ENCODE results near the gene RARG.

Gene RARG

GRCh38 chr12:53210843-53211242 is 21.2 kb downstream of the RARG start:
- Histone ChIP-seq H3K9ac (ENCODE audit: low read length) (no peak overlapping the region), H4K91ac (ENCODE audit: low read depth, low read length) (no peak overlapping the region), H3K36me3 (ENCODE audit: control insufficient read depth in 1 of 2, insufficient read depth in 2 of 2, low read length in 2 of 2) (peaks cover 30 to 40% of the 10 kb centered on the region in 2 experiments), H3K27ac (ENCODE audit: low read depth, low read length) (no peak overlapping the region), H2BK12ac (ENCODE audit: low read length) (no peak overlapping the region), H2AFZ (ENCODE audit: insufficient read depth, low read length, poor library complexity) (no peak overlapping the region), H2BK5ac (ENCODE audit: low read depth, low read length, poor library complexity) (no peak overlapping the region), H2BK120ac (ENCODE audit: insufficient read depth, low read length, poor library complexity) (no peak overlapping the region), H3K14ac (ENCODE audit: low read length) (no peak overlapping the region), H4K12ac (ENCODE audit: low read depth, low read length) (no peak overlapping the region), H3K79me2 (ENCODE audit: control insufficient read depth, insufficient read depth, low read length, poor library complexity) (no peaks in the 10 kb centered on the region), H3K9me3 (ENCODE audit: insufficient read depth, low read depth, low read length) (peaks cover 2% of the 10 kb centered on the region), H3K4me1 (ENCODE audit: control insufficient read depth in 1 of 2, insufficient read depth in 2 of 2, low read length in 2 of 2) (no peaks in the 10 kb centered on the region), H3K79me1 (ENCODE audit: low read length) (no peaks in the 10 kb centered on the region), H3K4ac (ENCODE audit: low read depth, low read length) (no peak overlapping the region), H2AK5ac (ENCODE audit: low read length) (no peak overlapping the region), H3K27me3 (ENCODE audit: insufficient read depth, low read length) (no peaks in the 10 kb centered on the region), H3K4me2 (ENCODE audit: low read length) (no peak overlapping the region), H3K4me3 (ENCODE audit: low read depth, low read length) (no peak overlapping the region), H4K8ac (ENCODE audit: low read depth, low read length) (no peak overlapping the region), H3K23ac (ENCODE audit: low read length) (no peak overlapping the region), H3K18ac (ENCODE audit: low read length) (no peak overlapping the region)
- no CpG with 5 or more reads among the region's 4 CpGs for WGBS (ENCODE audit: extremely low coverage, insufficient coverage, insufficient read length)
- DNase-seq = no peak

GRCh38 chr12:53208877-53209463 is 23.0 kb downstream of the RARG start:
- Histone ChIP-seq H2AFZ (ENCODE audit: insufficient read depth, low read length, poor library complexity) (no peak overlapping the region), H3K4me3 (ENCODE audit: low read depth, low read length) (no peak overlapping the region), H3K9me3 (ENCODE audit: insufficient read depth, low read depth, low read length) (no peaks in the 10 kb centered on the region), H3K4me1 (ENCODE audit: control insufficient read depth in 1 of 2, insufficient read depth in 2 of 2, low read length in 2 of 2) (no peaks in the 10 kb centered on the region), H3K4me2 (ENCODE audit: low read length) (no peak overlapping the region), H3K79me2 (ENCODE audit: control insufficient read depth, insufficient read depth, low read length, poor library complexity) (no peaks in the 10 kb centered on the region), H3K14ac (ENCODE audit: low read length) (no peak overlapping the region), H3K27me3 (ENCODE audit: insufficient read depth, low read length) (no peaks in the 10 kb centered on the region), H4K91ac (ENCODE audit: low read depth, low read length) (no peak overlapping the region), H3K9ac (ENCODE audit: low read length) (no peak overlapping the region), H4K8ac (ENCODE audit: low read depth, low read length) (no peak overlapping the region), H2BK12ac (ENCODE audit: low read length) (no peak overlapping the region), H3K4ac (ENCODE audit: low read depth, low read length) (no peak overlapping the region), H3K23ac (ENCODE audit: low read length) (no peak overlapping the region), H2BK5ac (ENCODE audit: low read depth, low read length, poor library complexity) (no peak overlapping the region), H3K18ac (ENCODE audit: low read length) (no peak overlapping the region), H3K27ac (ENCODE audit: low read depth, low read length) (no peak overlapping the region), H3K79me1 (ENCODE audit: low read length) (no peaks in the 10 kb centered on the region), H2AK5ac (ENCODE audit: low read length) (no peak overlapping the region), H4K12ac (ENCODE audit: low read depth, low read length) (no peak overlapping the region), H2BK120ac (ENCODE audit: insufficient read depth, low read length, poor library complexity) (no peak overlapping the region), H3K36me3 (ENCODE audit: control insufficient read depth in 1 of 2, insufficient read depth in 2 of 2, low read length in 2 of 2) (peaks cover 22 to 28% of the 10 kb centered on the region in 2 experiments)
- WGBS (ENCODE audit: extremely low coverage, insufficient coverage, insufficient read length) = no CpG with 5 or more reads among the region's 7 CpGs
- no peak for DNase-seq

GRCh38 chr12:53208435-53208834 is 23.6 kb downstream of the RARG start:
- no peak overlapping the region for H4K8ac ChIP-seq (ENCODE audit: low read depth, low read length)

GRCh38 chr12:53207042-53207441 is 25.0 kb downstream of the RARG start, which contains the start of gene ITGB7:
Gene ITGB7 (minus strand): TSS chr12:53207251. CDS start chr12:53200443, 6,808 bp downstream.
- H3K4me2 ChIP-seq (ENCODE audit: low read length) = no peak within 1 kb of the TSS
- no peak within 1 kb of the TSS for H2BK12ac ChIP-seq (ENCODE audit: low read length)
- no peaks in the 10 kb centered on the region for H3K79me2 ChIP-seq (ENCODE audit: control insufficient read depth, insufficient read depth, low read length, poor library complexity)
- peaks cover 11 to 17% of the 10 kb centered on the region in 2 experiments for H3K36me3 ChIP-seq (ENCODE audit: control insufficient read depth in 1 of 2, insufficient read depth in 2 of 2, low read length in 2 of 2)
- no peak within 1 kb of the TSS for H3K14ac ChIP-seq (ENCODE audit: low read length)
- no peak within 1 kb of the TSS for H2BK120ac ChIP-seq (ENCODE audit: insufficient read depth, low read length, poor library complexity)
- H3K9me3 ChIP-seq (ENCODE audit: insufficient read depth, low read depth, low read length) = no peaks in the 10 kb centered on the region
- no peak within 1 kb of the TSS for H2BK5ac ChIP-seq (ENCODE audit: low read depth, low read length, poor library complexity)
- no peak within 1 kb of the TSS for H3K27ac ChIP-seq (ENCODE audit: low read depth, low read length)
- H4K91ac ChIP-seq (ENCODE audit: low read depth, low read length) = no peak within 1 kb of the TSS
- no peaks in the 10 kb centered on the region for H3K27me3 ChIP-seq (ENCODE audit: insufficient read depth, low read length)
- H3K4me3 ChIP-seq (ENCODE audit: low read depth, low read length) = no peak within 1 kb of the TSS
- no peaks in the 10 kb centered on the region for H3K79me1 ChIP-seq (ENCODE audit: low read length)
- no peak within 1 kb of the TSS for H3K23ac ChIP-seq (ENCODE audit: low read length)
- WGBS (ENCODE audit: extremely low coverage, insufficient coverage, insufficient read length) = no CpG with 5 or more reads among the region's 5 CpGs
- no peaks in the 10 kb centered on the region for H3K4me1 ChIP-seq (ENCODE audit: control insufficient read depth in 1 of 2, insufficient read depth in 2 of 2, low read length in 2 of 2)
- H4K12ac ChIP-seq (ENCODE audit: low read depth, low read length) = no peak within 1 kb of the TSS
- H3K18ac ChIP-seq (ENCODE audit: low read length) = no peak within 1 kb of the TSS
- no peak for DNase-seq
- H3K9ac ChIP-seq (ENCODE audit: low read length) = no peak within 1 kb of the TSS
- no peak within 1 kb of the TSS for H3K4ac ChIP-seq (ENCODE audit: low read depth, low read length)
- H2AFZ ChIP-seq (ENCODE audit: insufficient read depth, low read length, poor library complexity) = no peak within 1 kb of the TSS
- no peak within 1 kb of the TSS for H4K8ac ChIP-seq (ENCODE audit: low read depth, low read length)
- no peak within 1 kb of the TSS for H2AK5ac ChIP-seq (ENCODE audit: low read length)

More at GRCh38 chr12:53208435-53208834, 23.6 kb downstream of the RARG start:
- no CpG with 5 or more reads among the region's 2 CpGs for WGBS (ENCODE audit: extremely low coverage, insufficient coverage, insufficient read length)
- no peak overlapping the region for H2BK120ac ChIP-seq (ENCODE audit: insufficient read depth, low read length, poor library complexity)
- H3K79me2 ChIP-seq (ENCODE audit: control insufficient read depth, insufficient read depth, low read length, poor library complexity) = no peaks in the 10 kb centered on the region
- no peak overlapping the region for H3K4me2 ChIP-seq (ENCODE audit: low read length)
- no peaks in the 10 kb centered on the region for H3K9me3 ChIP-seq (ENCODE audit: insufficient read depth, low read depth, low read length)
- H3K4ac ChIP-seq (ENCODE audit: low read depth, low read length) = no peak overlapping the region
- no peak for DNase-seq
- H3K79me1 ChIP-seq (ENCODE audit: low read length) = no peaks in the 10 kb centered on the region
- peaks cover 16 to 23% of the 10 kb centered on the region in 2 experiments for H3K36me3 ChIP-seq (ENCODE audit: control insufficient read depth in 1 of 2, insufficient read depth in 2 of 2, low read length in 2 of 2)
- no peak overlapping the region for H2AK5ac ChIP-seq (ENCODE audit: low read length)
- H3K27ac ChIP-seq (ENCODE audit: low read depth, low read length) = no peak overlapping the region
- no peaks in the 10 kb centered on the region for H3K4me1 ChIP-seq (ENCODE audit: control insufficient read depth in 1 of 2, insufficient read depth in 2 of 2, low read length in 2 of 2)
- no peak overlapping the region for H4K12ac ChIP-seq (ENCODE audit: low read depth, low read length)
- H3K27me3 ChIP-seq (ENCODE audit: insufficient read depth, low read length) = no peaks in the 10 kb centered on the region
- no peak overlapping the region for H4K91ac ChIP-seq (ENCODE audit: low read depth, low read length)
- H2BK5ac ChIP-seq (ENCODE audit: low read depth, low read length, poor library complexity) = no peak overlapping the region
- H3K4me3 ChIP-seq (ENCODE audit: low read depth, low read length) = no peak overlapping the region
- H3K9ac ChIP-seq (ENCODE audit: low read length) = no peak overlapping the region
- no peak overlapping the region for H3K18ac ChIP-seq (ENCODE audit: low read length)
- no peak overlapping the region for H2BK12ac ChIP-seq (ENCODE audit: low read length)
- H3K23ac ChIP-seq (ENCODE audit: low read length) = no peak overlapping the region
- H2AFZ ChIP-seq (ENCODE audit: insufficient read depth, low read length, poor library complexity) = no peak overlapping the region
- no peak overlapping the region for H3K14ac ChIP-seq (ENCODE audit: low read length)

All from trophoblast cell (in vitro differentiated cells and primary cell).